GM20431 (cell line): ENCODE measurements around the gene RHAG.
"Not testable (repeated sequence)": the region's sequence is repeated elsewhere in the genome, so short reads cannot be mapped to it uniquely, and the experiment has no call there.

ENCODE experiments used
- in situ Hi-C: fragments of 300-500 bp; cut with MseI, MboI; formaldehyde crosslinking; loops from one replicate; pipeline ENCODE4 v1.15.0; 2020; ENCODE audit warnings: low sequenced_read_pairs; ENCODE audit not compliant: unreplicated experiment

RHAG gene

GRCh38 chr6:49637350-49637731 lies 702 bp upstream of the RHAG start:
- in situ Hi-C loops = no loop called here

GRCh38 chr6:49635978-49636712 lies 494 bp downstream of the RHAG start:
- in situ Hi-C loops = no loop called here

DNA sequence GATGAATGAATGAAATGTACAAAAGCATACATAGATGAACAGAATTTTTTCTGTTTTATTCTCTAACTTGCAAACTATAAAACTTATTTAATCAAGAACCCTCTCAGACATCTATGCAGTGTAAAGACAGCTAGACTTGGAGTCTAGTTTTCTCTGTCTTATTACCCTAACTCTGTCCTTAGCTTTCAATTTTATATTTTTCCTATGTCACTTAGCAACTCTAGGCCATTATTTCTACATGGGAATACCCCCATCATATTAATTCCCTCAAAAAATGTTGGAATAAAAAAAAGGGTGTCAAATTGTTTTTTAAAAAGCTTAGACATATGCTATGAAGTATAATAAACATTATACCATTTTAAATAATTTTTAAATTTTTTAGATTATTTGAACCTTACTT lies 1.2 kb downstream of the RHAG start:
- in situ Hi-C loops = no loop called here

DNA sequence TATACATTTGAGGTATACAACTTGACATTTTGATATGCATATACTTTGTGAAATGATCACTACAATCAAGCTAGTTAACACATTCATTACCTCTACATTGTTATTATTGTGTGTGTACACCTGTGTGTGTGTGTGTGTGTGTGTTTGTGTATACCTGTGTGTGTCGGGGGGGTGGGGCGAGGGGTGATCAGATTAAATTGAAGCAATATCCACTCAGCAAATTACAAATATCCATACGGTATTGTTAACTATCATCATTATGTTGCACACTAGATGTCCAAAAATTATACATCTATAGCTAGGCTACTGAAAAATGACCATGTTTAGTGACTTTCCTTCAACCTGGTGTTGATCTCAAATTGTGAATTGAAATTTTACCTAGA lies 1.8 kb downstream of the RHAG start:
- in situ Hi-C loops = no loop called here

DNA sequence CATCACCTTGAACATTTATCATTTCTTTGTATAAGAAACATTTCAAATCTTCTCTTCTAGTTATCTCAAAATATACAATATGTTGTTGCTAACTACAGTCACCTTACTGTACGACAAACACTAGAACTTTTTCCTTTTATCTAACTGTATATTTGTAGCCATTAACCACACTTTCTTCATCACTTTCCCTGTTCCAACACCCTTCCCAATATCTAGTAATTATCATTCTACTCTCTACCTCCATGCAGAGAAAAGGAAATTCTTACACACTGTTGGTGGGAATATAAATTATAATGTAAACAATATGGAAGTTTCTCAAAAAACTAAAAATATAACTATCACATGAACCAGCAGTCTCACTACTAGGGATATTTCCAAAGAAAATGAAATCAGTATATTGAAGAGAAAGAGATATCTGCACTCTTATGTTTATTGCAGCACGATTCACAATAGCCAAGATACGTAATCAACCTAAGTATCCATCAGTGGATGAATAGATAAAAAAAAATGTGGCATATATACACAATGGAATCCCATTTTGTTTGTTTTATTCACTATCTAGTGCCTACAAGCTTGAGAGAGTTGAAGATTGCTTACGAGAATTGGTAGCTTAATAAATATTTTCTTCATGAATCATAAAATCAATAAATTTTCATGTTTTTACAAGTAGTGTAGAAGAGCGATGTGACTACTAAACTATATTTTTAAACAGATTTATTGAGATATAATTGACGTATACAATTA lies 2.4 kb downstream of the RHAG start:
- in situ Hi-C loops = no loop called here

GRCh38 chr6:49633541-49633940 lies 3.1 kb downstream of the RHAG start:
- in situ Hi-C loops = no loop called here

GRCh38 chr6:49632727-49633126 lies 3.9 kb downstream of the RHAG start:
- in situ Hi-C loops = no loop called here

- in situ Hi-C loops = loop anchor here (10.0 kb wide), 1 partner anchor 215 kb away; no protein-coding TSS in a partner anchor
Measured at GRCh38 chr6:49629485-49630088, 7.1 kb downstream of the RHAG start.

DNA sequence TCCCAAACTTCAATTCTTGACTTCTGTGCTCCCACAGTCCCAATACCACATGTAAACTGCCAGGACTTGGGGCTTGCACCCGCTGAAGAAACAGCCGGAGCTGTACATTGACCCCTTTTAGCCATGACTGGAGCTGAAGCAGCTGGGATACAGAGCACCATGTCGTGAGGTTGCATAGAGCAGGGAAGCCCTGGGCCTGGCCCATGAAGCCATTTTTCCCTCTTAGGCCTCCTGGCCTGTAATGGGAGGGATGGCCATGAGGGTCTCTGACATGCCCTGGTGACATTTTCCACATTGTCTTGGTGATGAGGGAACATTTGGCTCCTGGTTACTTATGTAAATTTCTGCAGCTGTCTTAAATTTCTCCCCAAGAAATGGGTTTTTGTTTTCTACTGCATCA lies 9.8 kb downstream of the RHAG start:
- in situ Hi-C loops = loop anchor here (10.0 kb wide), 1 partner anchor 218 kb away; no protein-coding TSS in a partner anchor

DNA sequence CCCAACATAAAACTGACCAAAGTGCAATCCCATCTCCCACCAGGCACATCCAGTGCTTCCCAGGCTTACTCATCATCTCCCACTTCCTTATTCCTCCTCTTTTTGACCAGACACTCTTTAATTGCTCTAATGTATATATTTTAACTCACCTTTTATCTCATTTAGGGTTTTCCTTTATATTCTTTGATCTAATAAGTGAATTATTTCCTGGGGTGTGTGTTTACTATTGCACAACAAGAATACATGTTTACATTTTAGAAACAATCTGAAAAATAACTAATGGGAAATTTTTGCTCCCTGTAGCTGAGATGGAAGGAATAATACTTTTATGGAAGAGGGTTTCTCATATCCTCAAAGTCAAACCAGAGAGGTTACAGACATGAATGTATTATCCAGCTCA lies 18.4 kb downstream of the RHAG start:
- in situ Hi-C loops = no loop called here

- in situ Hi-C loops = not testable (repeated sequence)
Measured at GRCh38 chr6:49614144-49614543, 22.5 kb downstream of the RHAG start.

- in situ Hi-C loops = loop anchor here (10.0 kb wide), 1 partner anchor 74 kb away; no protein-coding TSS in a partner anchor
Measured at GRCh38 chr6:49609285-49609684, 27.4 kb downstream of the RHAG start.

GRCh38 chr6:49608275-49608674 lies 28.4 kb downstream of the RHAG start:
- in situ Hi-C loops = loop anchor here (10.0 kb wide), 1 partner anchor 73 kb away; no protein-coding TSS in a partner anchor

DNA sequence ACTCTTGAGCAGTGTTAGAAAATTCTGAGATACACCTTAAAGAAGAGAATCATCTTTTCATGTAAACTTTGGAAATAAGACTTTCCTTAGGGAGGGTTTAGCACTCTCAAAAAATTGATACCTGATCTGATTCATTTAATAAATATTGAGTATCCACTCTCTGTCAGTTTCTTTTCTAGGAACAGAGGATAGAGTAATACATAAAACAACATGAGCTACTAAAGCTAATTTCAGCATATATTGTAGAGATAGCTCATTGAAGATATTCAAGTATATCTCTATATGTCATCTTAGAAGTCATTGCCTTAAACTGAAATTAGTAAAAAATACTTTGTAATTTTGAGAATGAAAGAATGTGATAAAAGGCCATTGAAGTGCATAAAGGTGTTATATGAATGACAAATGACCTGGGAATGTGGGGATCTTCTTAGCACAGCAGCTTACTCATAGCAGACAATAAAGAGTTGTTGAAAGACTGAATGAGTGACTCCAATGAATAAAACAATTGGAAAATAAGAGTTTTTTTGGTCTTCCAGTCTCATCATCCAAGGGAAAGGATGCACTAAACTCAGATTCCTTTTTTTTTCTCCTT lies 29.2 kb downstream of the RHAG start:
- in situ Hi-C loops = loop anchor here (10.0 kb wide), 1 partner anchor 73 kb away; no protein-coding TSS in a partner anchor

DNA sequence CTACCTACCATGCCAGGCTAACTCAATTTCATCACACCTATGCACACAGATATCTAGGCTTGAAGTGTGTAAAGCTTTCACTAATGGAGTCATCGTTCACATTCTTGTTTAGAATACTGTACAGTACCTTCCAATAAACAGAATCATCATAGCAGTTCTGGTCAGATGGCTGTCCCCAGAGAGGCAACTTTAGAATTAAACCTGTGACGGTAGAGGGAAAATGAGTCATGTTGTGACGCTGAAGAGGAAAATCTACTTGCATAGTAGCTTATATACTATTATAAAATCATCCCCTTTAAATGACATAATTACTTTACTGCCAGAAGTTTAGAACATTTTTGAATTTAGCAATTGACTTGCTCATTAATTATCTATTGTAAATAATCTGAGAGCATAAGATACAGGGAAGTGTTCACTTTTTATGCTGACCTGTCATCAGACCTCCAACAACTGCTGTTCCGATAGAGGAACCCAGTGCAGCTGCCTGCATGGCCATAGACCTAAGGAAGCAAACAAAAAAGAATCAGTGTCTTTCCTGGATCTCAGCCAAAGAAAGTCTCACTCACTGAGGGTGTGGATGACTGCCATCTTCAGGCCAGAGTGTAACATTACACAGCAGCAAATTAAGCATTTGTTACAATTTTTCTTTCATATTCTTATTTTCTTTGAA lies 29.8 kb downstream of the RHAG start:
- in situ Hi-C loops = loop anchor here (10.0 kb wide), 1 partner anchor 72 kb away; no protein-coding TSS in a partner anchor

DNA sequence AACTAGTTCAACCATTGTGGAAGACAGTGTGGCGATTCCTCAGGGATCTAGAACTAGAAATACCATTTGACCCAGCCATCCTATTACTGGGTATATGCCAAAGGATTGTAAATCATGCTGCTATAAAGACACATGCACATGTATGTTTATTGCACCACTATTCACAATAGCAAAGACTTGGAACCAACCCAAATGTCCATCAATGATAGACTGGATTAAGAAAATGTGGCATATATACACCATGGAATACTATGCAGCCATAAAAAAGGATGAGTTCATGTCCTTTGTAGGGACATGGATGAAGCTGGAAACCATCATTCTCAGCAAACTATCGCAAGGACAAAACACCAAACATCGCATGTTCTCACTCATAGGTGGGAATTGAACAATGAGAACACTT lies 32.6 kb downstream of the RHAG start:
- in situ Hi-C loops = loop anchor here (10.0 kb wide), 1 partner anchor 69 kb away; no protein-coding TSS in a partner anchor

- in situ Hi-C loops = not testable (repeated sequence)
Measured at GRCh38 chr6:49587262-49587661, 49.4 kb downstream of the RHAG start.

- in situ Hi-C loops = no loop called here
Measured at GRCh38 chr6:49582529-49582928, 54.1 kb downstream of the RHAG start.

DNA sequence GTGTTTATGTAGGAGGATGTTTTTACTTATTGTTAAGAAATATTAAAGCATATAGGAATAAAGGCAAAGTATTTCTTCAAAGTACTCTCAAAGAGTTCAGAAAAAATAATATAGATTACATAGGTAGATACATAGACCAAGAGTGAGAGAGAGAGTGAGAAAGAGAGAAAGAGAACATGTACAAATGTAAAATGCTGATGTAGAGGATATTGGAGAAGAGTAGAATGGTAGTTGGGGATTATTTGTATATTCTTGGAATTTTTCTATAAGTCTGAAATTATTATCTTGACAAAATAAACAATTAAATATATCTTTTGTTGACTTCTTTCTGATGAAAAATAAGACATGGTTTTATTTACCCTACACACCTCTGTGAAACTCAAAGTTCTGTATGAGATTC lies 57.0 kb downstream of the RHAG start:
- in situ Hi-C loops = no loop called here

GRCh38 chr6:49576618-49577017 lies 60.0 kb downstream of the RHAG start:
- in situ Hi-C loops = no loop called here
